KMS-11 (cell line): ENCODE data around the gene FANCC.
"Not testable (repeated sequence)": the region's sequence is repeated elsewhere in the genome, so short reads cannot be mapped to it uniquely, and the experiment has no call there.

Experiments
- H2AFZ ChIP-seq: fragments of 200-600 bp; sonication (generic); 2 replicates; pipeline ENCODE4 v1.6.1; 2016; ENCODE audit warnings: antibody characterized with exemption, mixed run types, low read depth
- H3K27ac ChIP-seq: fragments of 200-600 bp; sonication (generic); 2 replicates; pipeline ENCODE4 v1.6.1; 2016; ENCODE audit warnings: mild to moderate bottlenecking, mixed run types
- H3K27me3 ChIP-seq: fragments of 200-600 bp; sonication (generic); 2 replicates; pipeline ENCODE4 v1.6.1; 2017; ENCODE audit warnings: mild to moderate bottlenecking, low read depth, mixed run types, moderate library complexity; ENCODE audit not compliant: insufficient read depth
- H3K36me3 ChIP-seq: fragments of 200-600 bp; sonication (generic); 2 replicates; pipeline ENCODE4 v1.6.1; 2017; ENCODE audit warnings: mild to moderate bottlenecking, mixed run types; ENCODE audit not compliant: insufficient read depth
- H3K4me1 ChIP-seq: fragments of 200-600 bp; sonication (generic); 2 replicates; pipeline ENCODE4 v1.6.1; 2016; ENCODE audit warnings: mild to moderate bottlenecking, low read depth, mixed run types; ENCODE audit not compliant: poor library complexity, severe bottlenecking
- H3K4me2 ChIP-seq: fragments of 200-600 bp; sonication (generic); 2 replicates; pipeline ENCODE4 v1.7.0; 2016; ENCODE audit warnings: mild to moderate bottlenecking, mixed run types
- H3K4me3 ChIP-seq: fragments of 200-600 bp; sonication (generic); IDR thresholded peaks from 2 replicates; pipeline ENCODE4 v1.6.1; 2017; ENCODE audit warnings: low read depth, low read length, mixed read lengths; ENCODE audit not compliant: insufficient read depth
- H3K79me2 ChIP-seq: fragments of 200-600 bp; sonication (generic); 2 replicates; pipeline ENCODE4 v1.6.1; 2016; ENCODE audit warnings: low read depth, mixed run types; ENCODE audit not compliant: insufficient read depth
- H3K9ac ChIP-seq: fragments of 200-600 bp; sonication (generic); 2 replicates; pipeline ENCODE4 v1.6.1; 2016; ENCODE audit warnings: mild to moderate bottlenecking, mixed run types
- H4K20me1 ChIP-seq: fragments of 200-600 bp; sonication (generic); 2 replicates; pipeline ENCODE4 v1.6.1; 2016; ENCODE audit warnings: mild to moderate bottlenecking, mixed run types; ENCODE audit not compliant: insufficient read depth
- TF ChIP-seq, protein P1 (sequence below): fragments of 200-600 bp; sonication (generic); conservative IDR thresholded peaks from 2 replicates; pipeline ENCODE4 v1.6.1; 2017; ENCODE audit warnings: low read depth, mild to moderate bottlenecking, antibody characterized with exemption, low read length, moderate library complexity, mixed read lengths

Gene FANCC

DNA sequence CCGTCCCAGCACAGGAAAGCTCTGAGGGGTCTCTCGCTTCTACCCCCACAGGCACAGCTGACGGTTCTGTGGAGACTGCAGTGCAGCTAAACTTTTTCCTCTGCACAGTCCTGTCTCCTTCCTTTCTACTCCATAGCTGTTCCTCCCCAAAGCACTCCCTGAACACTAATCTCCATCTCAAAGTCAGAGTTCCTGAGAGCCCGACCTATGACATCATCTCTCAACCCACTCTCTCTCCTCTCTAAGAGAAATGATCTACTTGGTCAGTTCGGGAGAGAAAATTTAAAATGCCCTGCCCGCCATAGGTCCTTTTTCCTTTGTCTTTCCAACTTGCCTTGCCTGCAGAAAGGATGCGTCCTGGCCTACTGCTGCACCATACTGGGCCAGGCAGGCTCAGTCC lies 90.6 kb downstream of the FANCC start:
- no peak overlapping the region for H3K9ac ChIP-seq
- peaks cover 3% of the 10 kb centered on the region for H3K4me1 ChIP-seq
- H2AFZ ChIP-seq = no peak overlapping the region
- H3K79me2 ChIP-seq = no peaks in the 10 kb centered on the region
- no peaks in the 10 kb centered on the region for H3K36me3 ChIP-seq
- no peak overlapping the region for H3K4me3 ChIP-seq
- H4K20me1 ChIP-seq = no peaks in the 10 kb centered on the region
- TF ChIP-seq, protein P1, sequence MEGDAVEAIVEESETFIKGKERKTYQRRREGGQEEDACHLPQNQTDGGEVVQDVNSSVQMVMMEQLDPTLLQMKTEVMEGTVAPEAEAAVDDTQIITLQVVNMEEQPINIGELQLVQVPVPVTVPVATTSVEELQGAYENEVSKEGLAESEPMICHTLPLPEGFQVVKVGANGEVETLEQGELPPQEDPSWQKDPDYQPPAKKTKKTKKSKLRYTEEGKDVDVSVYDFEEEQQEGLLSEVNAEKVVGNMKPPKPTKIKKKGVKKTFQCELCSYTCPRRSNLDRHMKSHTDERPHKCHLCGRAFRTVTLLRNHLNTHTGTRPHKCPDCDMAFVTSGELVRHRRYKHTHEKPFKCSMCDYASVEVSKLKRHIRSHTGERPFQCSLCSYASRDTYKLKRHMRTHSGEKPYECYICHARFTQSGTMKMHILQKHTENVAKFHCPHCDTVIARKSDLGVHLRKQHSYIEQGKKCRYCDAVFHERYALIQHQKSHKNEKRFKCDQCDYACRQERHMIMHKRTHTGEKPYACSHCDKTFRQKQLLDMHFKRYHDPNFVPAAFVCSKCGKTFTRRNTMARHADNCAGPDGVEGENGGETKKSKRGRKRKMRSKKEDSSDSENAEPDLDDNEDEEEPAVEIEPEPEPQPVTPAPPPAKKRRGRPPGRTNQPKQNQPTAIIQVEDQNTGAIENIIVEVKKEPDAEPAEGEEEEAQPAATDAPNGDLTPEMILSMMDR = no peak
- no peak overlapping the region for H3K27ac ChIP-seq
- H3K4me2 ChIP-seq = no peak overlapping the region
- H3K27me3 ChIP-seq = no peaks in the 10 kb centered on the region

DNA sequence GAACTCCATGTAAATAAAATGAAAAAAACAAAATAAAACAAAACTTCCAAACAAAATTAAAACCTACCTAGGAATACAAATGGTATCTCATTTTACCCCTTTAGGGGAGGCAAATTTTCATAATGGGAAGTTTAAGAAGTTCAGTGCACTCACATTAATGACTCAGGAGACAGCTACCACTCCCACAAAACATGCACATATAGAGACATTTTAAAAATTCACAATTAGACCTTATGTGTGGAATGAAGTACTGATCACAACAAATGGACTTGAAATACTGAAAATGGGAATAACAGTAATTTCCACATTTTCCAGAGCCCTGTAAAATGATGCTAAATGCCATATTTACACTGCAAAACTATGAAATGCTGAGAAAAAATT lies 91.8 kb downstream of the FANCC start:
- Histone ChIP-seq H3K27me3 (no peaks in the 10 kb centered on the region), H3K36me3 (no peaks in the 10 kb centered on the region), H3K4me1 (peaks cover 3% of the 10 kb centered on the region), H3K27ac (no peak overlapping the region), H3K4me2 (no peak overlapping the region), H4K20me1 (no peaks in the 10 kb centered on the region), H2AFZ (no peak overlapping the region), H3K9ac (no peak overlapping the region), H3K4me3 (no peak overlapping the region), H3K79me2 (no peaks in the 10 kb centered on the region)
- TF ChIP-seq, protein P1 = no peak

DNA sequence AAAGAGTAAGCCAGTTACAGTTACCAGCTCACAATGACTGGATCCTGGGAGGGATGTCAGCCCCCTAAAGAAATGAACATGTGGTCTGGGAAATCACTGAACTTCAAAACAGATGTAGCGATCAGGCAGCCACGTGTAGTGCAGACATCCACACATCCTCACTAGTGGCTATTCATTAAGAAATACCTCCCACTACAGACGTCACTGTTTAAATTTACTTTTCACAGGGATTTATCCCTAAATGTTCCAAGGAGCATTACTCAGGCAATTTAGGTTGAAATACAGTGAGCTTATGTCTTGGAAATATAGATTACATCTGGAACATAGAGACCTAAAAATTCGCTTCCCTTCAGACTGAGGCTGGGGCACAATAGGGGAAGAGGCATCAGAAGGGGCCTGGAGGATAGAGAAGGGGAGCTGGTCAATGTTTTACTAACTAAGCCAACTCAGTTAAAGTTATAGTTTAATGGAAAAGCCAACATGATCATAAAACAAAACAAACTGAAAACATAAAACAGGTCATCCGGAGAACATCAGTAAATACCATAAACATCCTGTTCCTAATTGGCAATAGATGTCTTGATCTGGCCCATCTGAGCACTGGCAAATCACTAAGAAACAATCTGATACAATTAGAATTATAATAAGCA lies 92.3 kb downstream of the FANCC start:
- Histone ChIP-seq H3K79me2 (no peaks in the 10 kb centered on the region), H3K4me1 (peaks cover 3% of the 10 kb centered on the region), H3K4me2 (no peak overlapping the region), H3K4me3 (no peak overlapping the region), H4K20me1 (no peaks in the 10 kb centered on the region), H3K27ac (no peak overlapping the region), H3K36me3 (no peaks in the 10 kb centered on the region), H3K9ac (no peak overlapping the region), H2AFZ (no peak overlapping the region), H3K27me3 (no peaks in the 10 kb centered on the region)
- TF ChIP-seq, protein P1 = no peak

DNA sequence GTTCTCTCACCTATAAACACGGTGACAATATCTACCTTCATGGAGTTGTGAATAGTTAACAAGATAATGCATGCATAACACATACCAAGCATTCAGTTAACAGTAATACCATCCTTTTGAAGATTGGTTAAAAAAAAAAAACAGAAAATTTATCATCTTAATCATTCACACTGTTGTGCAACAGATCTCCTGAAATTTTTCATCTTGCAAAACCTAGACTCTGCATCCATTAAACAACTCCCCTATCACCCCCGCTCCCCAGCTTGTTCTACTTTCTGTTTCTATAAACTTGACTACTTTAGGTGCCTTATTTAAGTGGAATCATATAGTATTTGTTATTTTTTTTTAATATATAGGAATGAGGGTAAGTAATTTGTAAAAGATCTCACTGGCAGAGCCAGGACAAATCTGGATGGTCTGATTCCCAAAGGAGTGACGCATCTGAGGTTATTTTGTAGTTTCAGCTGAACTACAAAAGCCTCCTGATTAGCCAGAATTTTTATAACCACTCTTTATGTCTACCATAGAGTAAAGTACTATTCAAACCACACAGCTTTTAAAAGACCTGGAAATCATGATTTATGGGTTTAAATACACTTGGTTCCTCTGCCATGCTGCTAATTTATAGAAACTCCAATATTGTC lies 93.0 kb downstream of the FANCC start:
- Histone ChIP-seq H2AFZ (no peak overlapping the region), H3K4me3 (no peak overlapping the region), H4K20me1 (no peaks in the 10 kb centered on the region), H3K9ac (no peak overlapping the region), H3K36me3 (no peaks in the 10 kb centered on the region), H3K4me2 (no peak overlapping the region), H3K27me3 (no peaks in the 10 kb centered on the region), H3K4me1 (peaks cover 3% of the 10 kb centered on the region), H3K79me2 (no peaks in the 10 kb centered on the region), H3K27ac (no peak overlapping the region)
- TF ChIP-seq, protein P1 = no peak

DNA sequence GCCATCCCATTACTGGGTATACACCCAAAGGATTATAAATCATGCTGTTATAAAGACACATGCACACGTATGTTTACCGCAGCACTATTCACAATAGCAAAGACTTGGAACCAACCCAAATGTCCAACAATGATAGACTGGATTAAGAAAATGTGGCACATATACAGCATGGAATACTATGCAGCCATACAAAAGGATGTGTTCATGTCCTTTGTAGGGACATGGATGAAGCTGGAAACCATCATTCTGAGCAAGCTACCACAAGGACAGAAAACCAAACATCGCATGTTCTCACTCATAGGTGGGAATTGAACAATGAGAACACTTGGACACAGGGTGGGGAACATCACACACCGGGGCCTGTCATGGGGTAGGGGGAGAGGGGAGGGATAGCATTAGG lies 97.2 kb downstream of the FANCC start:
- not testable (repeated sequence) for H4K20me1 ChIP-seq, H3K4me3 ChIP-seq, H3K4me1 ChIP-seq, H3K27ac ChIP-seq, H3K79me2 ChIP-seq, H3K9ac ChIP-seq, H3K36me3 ChIP-seq, H2AFZ ChIP-seq, H3K27me3 ChIP-seq, H3K4me2 ChIP-seq
